Astrocyte of the cerebellum (primary cell): ENCODE measurements around the gene VAV1.
"Not testable (repeated sequence)": the region's sequence is repeated elsewhere in the genome, so short reads cannot be mapped to it uniquely, and the experiment has no call there.

ENCODE experiments used
- DNase-seq: peaks from one replicate; pipeline ENCODE4 v3.0.0-alpha.2; 2011; ENCODE audit warnings: low read depth
- H3K4me3 ChIP-seq: 2 replicates; pipeline ENCODE4 v1.5.1; 2011; ENCODE audit warnings: mild to moderate bottlenecking, low read depth, low read length, moderate library complexity
- in situ Hi-C: cut with HindIII; loops from 2 replicates; pipeline ENCODE4 v1.10.0; 2017; ENCODE audit warnings: low sequenced_read_pairs
- TF ChIP-seq, protein P1 (sequence below): IDR thresholded peaks from 2 replicates; pipeline ENCODE4 v1.5.1; 2012; ENCODE audit warnings: low read length, low read depth, moderate library complexity, mild to moderate bottlenecking; ENCODE audit errors: missing control alignments

VAV1 gene

DNA sequence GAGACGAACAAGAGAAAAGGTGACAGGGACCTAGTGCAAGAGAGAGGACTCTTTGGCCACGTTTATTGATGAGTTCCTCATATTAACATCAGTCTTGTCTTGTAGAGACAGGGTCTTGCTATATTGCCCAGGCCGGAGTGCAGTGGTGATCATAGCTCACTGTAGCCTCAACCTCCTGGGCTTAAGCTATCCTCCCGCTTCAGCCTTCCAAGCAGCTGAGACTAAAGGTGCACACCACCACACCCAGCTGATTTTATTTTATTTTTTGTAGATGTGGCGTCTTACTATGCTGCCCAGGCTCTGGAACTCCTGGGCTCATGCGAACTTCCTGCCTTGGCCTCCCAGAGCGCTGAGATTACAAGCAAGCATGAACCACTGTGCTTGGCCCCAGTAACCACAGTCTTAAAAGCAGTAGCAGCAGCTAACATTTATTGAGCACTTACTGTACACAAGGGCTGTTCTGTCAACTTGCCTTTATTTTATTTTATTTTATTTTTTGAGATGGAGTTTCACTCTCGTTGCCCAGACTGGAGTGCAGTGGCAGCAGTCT, 4.2 kb upstream of the VAV1 start:
- DNase-seq = no peak
- H3K4me3 ChIP-seq = no peak overlapping the region
- TF ChIP-seq, protein P1, sequence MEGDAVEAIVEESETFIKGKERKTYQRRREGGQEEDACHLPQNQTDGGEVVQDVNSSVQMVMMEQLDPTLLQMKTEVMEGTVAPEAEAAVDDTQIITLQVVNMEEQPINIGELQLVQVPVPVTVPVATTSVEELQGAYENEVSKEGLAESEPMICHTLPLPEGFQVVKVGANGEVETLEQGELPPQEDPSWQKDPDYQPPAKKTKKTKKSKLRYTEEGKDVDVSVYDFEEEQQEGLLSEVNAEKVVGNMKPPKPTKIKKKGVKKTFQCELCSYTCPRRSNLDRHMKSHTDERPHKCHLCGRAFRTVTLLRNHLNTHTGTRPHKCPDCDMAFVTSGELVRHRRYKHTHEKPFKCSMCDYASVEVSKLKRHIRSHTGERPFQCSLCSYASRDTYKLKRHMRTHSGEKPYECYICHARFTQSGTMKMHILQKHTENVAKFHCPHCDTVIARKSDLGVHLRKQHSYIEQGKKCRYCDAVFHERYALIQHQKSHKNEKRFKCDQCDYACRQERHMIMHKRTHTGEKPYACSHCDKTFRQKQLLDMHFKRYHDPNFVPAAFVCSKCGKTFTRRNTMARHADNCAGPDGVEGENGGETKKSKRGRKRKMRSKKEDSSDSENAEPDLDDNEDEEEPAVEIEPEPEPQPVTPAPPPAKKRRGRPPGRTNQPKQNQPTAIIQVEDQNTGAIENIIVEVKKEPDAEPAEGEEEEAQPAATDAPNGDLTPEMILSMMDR = no peak
- in situ Hi-C loops = no loop called here

DNA sequence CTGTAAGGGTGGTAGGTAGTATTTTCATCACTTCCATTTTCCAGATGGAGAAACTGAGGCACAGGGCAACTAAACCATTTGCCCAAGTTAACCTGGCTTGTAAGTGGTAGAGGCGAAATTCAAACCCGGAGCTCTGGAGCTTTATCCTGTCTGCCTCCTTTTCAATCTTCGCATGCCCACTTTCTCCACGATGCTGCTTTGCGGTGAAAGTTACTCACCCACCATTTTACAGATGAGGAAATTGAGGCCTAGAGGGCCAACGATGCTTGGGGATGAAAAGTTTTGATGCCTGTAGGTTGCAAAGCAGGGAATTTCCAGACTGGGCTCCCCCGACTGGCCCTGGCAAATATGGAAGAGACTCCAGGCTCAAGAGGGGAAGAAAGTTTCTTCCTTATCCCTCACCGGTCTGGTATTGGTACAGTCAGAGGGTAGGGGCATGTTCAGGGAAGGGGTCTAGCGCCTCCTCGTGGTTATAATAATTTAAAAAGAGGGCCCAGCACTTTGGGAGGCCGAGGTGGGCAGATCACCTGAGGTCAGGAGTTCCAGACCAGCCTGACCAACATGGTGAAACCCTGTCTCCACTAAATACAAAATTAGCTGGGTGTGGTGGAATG, 3.4 kb upstream of the VAV1 start:
- TF ChIP-seq, protein P1 = no peak
- DNase-seq = no peak
- H3K4me3 ChIP-seq = no peak overlapping the region
- in situ Hi-C loops = no loop called here

DNA sequence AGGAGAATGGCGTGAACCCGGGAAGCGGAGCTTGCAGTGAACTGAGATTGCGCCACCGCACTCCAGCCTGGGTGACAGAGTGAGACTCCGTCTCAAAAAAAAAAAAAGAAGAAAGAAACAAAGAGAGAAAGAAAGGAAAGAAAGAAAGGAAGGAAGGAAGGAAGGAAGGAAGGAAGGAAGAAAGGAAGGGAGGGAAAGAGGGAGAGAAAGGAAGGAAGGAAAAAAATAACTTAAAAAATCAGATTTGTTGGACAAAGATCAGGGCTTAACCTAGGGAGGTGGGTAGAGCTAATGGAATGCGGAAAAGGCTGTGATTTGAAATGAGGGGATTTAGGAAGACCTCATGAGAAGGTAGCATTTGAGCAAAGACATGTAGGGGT, 870 bp upstream of the VAV1 start:
- H3K4me3 ChIP-seq, DNase-seq, in situ Hi-C loops: not testable (repeated sequence)

DNA sequence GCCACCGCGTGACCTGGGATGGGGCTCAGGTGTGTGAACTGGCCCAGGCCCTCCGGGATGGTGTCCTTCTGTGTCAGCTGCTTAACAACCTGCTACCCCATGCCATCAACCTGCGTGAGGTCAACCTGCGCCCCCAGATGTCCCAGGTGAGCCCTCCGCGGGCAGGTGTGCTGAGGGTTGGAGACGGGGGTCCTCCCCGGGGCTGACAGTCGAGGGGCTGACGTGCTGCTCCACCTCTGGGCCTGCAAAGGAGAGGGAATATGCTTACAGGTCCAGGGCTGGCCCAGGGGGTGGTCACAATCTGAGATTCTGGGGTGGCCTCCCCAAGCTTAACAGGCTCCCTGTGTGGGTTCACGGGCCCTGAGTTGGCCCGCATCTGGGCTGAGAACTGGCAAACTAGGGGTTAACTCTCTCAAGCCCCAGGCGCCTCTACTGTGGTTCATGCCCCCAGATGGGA, 386 bp downstream of the VAV1 start:
- TF ChIP-seq, protein P1 = no peak

DNA sequence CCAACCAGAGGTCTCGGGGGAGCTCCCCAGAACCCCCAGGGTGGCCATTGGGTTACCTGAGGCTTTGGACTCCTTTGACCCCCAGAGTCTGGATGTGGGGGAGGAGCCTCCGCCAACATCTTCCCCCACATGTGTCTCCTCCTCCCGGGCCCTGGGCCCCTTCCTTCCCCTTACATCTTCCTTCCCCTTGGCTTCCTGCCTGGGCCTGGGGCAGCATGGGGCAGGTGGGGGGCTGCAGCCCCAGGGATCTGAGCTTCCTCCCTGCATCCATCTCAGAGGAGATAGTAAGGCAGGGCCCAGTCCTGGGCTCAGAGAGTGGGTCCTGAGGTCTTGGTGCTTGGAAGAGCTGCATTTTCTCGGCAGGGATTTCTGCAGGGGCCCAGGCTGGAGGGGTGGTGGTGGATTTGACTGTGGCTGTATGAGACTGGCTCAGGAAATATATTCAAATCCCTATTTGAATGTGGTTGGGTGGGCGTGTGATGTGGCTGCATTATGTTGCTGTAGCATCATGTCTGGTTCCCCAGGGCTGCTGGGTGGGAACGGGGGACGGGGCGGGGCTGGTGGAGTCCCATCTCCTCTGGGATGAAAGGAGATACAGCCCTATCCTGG, 919 bp downstream of the VAV1 start:
- TF ChIP-seq, protein P1 = no peak

More for the DNA sequence above, 386 bp downstream of the VAV1 start:
- DNase-seq = no peak
- H3K4me3 ChIP-seq = no peak overlapping the region
- in situ Hi-C loops = no loop called here

DNA sequence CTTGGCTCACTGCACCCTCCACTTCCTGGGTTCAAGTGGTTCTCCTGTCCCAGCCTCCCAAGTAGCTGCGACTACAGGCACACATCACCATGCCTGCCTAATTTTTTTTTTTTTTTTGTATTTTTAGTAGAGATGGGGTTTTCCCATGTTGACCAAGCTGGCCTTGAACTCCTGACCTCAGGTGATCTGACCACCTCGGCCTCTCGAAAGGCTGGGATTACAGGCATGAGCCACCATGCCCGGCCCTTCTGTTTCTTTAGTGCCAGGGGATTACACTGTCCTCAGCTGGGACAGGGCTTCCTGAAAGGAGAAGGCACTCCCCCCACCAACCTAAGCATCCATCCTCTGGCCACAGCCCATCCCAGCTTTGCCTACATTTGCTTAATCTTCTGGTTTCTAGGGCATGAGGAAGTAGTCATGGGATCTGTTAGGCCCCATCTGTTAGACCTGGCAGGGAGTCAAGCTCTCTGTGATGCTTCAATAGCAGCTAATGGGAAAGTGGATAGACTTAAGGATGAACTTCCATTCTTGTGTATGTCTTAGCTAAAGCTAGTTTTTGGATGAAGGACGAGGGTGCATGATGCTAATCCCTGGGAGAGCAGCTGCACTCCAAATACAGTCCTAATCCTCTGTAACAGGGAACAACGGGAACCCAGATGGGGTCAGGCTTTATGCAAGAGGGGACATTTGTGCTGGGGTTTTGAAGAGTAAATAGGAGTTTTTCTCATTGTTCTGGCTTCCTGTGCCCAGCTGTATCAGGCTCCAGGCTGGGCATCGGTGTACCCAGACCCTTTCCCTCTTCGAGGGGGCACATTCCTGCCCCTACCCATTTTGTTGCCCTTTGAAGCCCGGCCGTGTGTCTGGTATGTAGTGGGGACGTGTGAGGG, 2.6 kb downstream of the VAV1 start:
- no peak for DNase-seq
- H3K4me3 ChIP-seq = no peak overlapping the region
- TF ChIP-seq, protein P1 = no peak
- in situ Hi-C loops = no loop called here

More for the DNA sequence above, 919 bp downstream of the VAV1 start:
- H3K4me3 ChIP-seq = no peak overlapping the region
- in situ Hi-C loops = no loop called here
- DNase-seq = no peak

DNA sequence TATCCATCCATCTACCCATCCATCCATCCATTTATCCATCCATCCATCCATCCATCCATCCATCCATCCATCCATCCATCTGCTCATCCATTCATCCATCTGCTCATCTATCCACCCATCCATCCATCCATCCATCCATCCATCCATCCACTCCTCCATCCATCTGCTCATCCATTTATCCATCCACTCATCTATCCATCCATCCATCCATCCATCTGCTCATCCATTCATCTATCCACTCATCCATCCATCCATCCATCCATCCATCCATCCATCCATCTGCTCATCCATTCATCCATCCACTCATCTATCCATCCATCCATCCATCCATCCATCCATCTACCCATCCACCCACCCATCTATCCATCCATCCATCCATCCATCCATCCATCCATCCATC, 3.5 kb downstream of the VAV1 start:
- DNase-seq, H3K4me3 ChIP-seq, in situ Hi-C loops: not testable (repeated sequence)
